Mucosa of rectum (tissue), 2 donors: ENCODE measurements around the gene CMTM5.
"Not testable (repeated sequence)": the region's sequence is repeated elsewhere in the genome, so short reads cannot be mapped to it uniquely, and the experiment has no call there.

ENCODE experiments used
- H3K27ac ChIP-seq, 2 donors: one replicate each; pipeline ENCODE4 v1.7.0; 2013; ENCODE audit warnings: inconsistent platforms in 2 of 2, low read depth in 2 of 2, low read length in 2 of 2
- H3K27me3 ChIP-seq, 2 donors: one replicate each; pipeline ENCODE4 v1.7.0; 2013; ENCODE audit warnings: low read length in 2 of 2; ENCODE audit not compliant: control insufficient read depth in 2 of 2, insufficient read depth in 2 of 2
- H3K36me3 ChIP-seq, 2 donors: one replicate each; pipeline ENCODE4 v1.7.0; 2013; ENCODE audit warnings: low read length in 2 of 2; ENCODE audit not compliant: control insufficient read depth in 2 of 2, insufficient read depth in 2 of 2
- H3K4me1 ChIP-seq, 2 donors: one replicate each; pipeline ENCODE4 v1.7.0; 2013; ENCODE audit warnings: low read length in 2 of 2, mild to moderate bottlenecking in 1 of 2; ENCODE audit not compliant: control insufficient read depth in 2 of 2, insufficient read depth in 2 of 2
- H3K4me3 ChIP-seq, 2 donors: one replicate each; pipeline ENCODE4 v1.7.0; 2013; ENCODE audit warnings: low read length in 2 of 2
- H3K9ac ChIP-seq, 2 donors: one replicate each; pipeline ENCODE4 v1.7.0; 2013; ENCODE audit warnings: low read length in 2 of 2, low read depth in 1 of 2, mild to moderate bottlenecking in 1 of 2
- H3K9me3 ChIP-seq, 2 donors: one replicate each; pipeline ENCODE4 v1.7.0; 2013; ENCODE audit warnings: low read length in 2 of 2; ENCODE audit not compliant: control insufficient read depth in 2 of 2
- donor health status: healthy.
- donor health status: Normal muscosa, but diverticular disease.

CMTM5 gene

GRCh38 chr14:23411563-23412525, 35.0 kb downstream of the CMTM5 start:
- H3K9ac ChIP-seq: no peak overlapping the region

GRCh38 chr14:23413681-23414080, 36.8 kb downstream of the CMTM5 start:
- no peaks in the 10 kb centered on the region for H3K27me3 ChIP-seq
- no peaks in the 10 kb centered on the region for H3K36me3 ChIP-seq
- H3K9me3 ChIP-seq: no peaks in the 10 kb centered on the region
- H3K4me3 ChIP-seq: no peak overlapping the region
- H3K9ac ChIP-seq: no peak overlapping the region
- H3K27ac ChIP-seq: no peak overlapping the region
- no peaks in the 10 kb centered on the region for H3K4me1 ChIP-seq

More at GRCh38 chr14:23411563-23412525, 35.0 kb downstream of the CMTM5 start:
- Histone ChIP-seq H3K4me1 (no peaks in the 10 kb centered on the region), H3K36me3 (no peaks in the 10 kb centered on the region), H3K27ac (no peak overlapping the region), H3K9me3 (no peaks in the 10 kb centered on the region), H3K27me3 (no peaks in the 10 kb centered on the region), H3K4me3 (no peak overlapping the region)

- H3K27me3 ChIP-seq: no peaks in the 10 kb centered on the region
- H3K4me1 ChIP-seq: no peaks in the 10 kb centered on the region
- H3K36me3 ChIP-seq: no peaks in the 10 kb centered on the region
- H3K9ac ChIP-seq: no peak overlapping the region
- no peak overlapping the region for H3K27ac ChIP-seq
- no peaks in the 10 kb centered on the region for H3K9me3 ChIP-seq
- H3K4me3 ChIP-seq: no peak overlapping the region
Observed at GRCh38 chr14:23414254-23414653, 37.4 kb downstream of the CMTM5 start.

GRCh38 chr14:23414906-23415820, 38.3 kb downstream of the CMTM5 start:
- Histone ChIP-seq H3K9me3 (no peaks in the 10 kb centered on the region), H3K36me3 (no peaks in the 10 kb centered on the region), H3K4me1 (no peaks in the 10 kb centered on the region), H3K27ac (no peak overlapping the region), H3K9ac (no peak overlapping the region), H3K27me3 (no peaks in the 10 kb centered on the region), H3K4me3 (no peak overlapping the region)

- no peaks in the 10 kb centered on the region for H3K4me1 ChIP-seq
- H3K27ac ChIP-seq: no peak overlapping the region
- no peaks in the 10 kb centered on the region for H3K27me3 ChIP-seq
- no peaks in the 10 kb centered on the region for H3K9me3 ChIP-seq
- no peaks in the 10 kb centered on the region for H3K36me3 ChIP-seq
- H3K4me3 ChIP-seq: no peak overlapping the region
- H3K9ac ChIP-seq: no peak overlapping the region
Observed at GRCh38 chr14:23415821-23416778, 39.3 kb downstream of the CMTM5 start.

GRCh38 chr14:23416801-23417200, 40.0 kb downstream of the CMTM5 start:
- Histone ChIP-seq H3K27ac (no peak overlapping the region), H3K4me1 (no peaks in the 10 kb centered on the region), H3K4me3 (no peak overlapping the region), H3K36me3 (no peaks in the 10 kb centered on the region), H3K27me3 (no peaks in the 10 kb centered on the region), H3K9me3 (no peaks in the 10 kb centered on the region), H3K9ac (no peak overlapping the region)

- not testable (repeated sequence) for H3K4me1 ChIP-seq, H3K9ac ChIP-seq, H3K4me3 ChIP-seq, H3K9me3 ChIP-seq, H3K27ac ChIP-seq, H3K27me3 ChIP-seq, H3K36me3 ChIP-seq
Observed at GRCh38 chr14:23417269-23417668, 40.4 kb downstream of the CMTM5 start.

DNA sequence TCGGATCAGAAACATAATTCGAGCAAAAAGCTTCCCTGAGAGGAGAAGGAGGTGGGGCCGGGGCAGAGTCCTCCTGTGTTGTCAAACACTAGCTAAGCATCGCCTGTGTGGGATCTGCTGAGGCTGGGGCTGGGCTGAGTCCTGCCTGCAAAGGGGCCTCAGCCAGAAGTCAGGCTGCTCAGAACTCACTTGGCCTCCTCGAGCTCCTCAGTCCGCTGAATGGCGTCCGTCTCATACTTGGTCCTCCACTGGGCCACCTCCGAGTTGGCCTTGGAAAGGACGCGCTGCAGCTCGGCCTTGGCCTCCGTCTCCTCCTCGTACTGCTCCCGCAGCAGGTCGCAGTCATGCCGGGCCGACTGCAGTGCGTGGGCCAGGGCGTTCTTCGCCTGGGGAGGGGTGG, 41.2 kb downstream of the CMTM5 start:
- Histone ChIP-seq H3K9ac (no peak overlapping the region), H3K36me3 (no peaks in the 10 kb centered on the region), H3K4me1 (no peaks in the 10 kb centered on the region), H3K27ac (no peak overlapping the region), H3K9me3 (no peaks in the 10 kb centered on the region), H3K27me3 (no peaks in the 10 kb centered on the region), H3K4me3 (no peak overlapping the region)

- not testable (repeated sequence) for H3K9ac ChIP-seq, H3K27me3 ChIP-seq, H3K4me3 ChIP-seq, H3K4me1 ChIP-seq, H3K27ac ChIP-seq, H3K9me3 ChIP-seq, H3K36me3 ChIP-seq
Observed at GRCh38 chr14:23419646-23420045, 42.8 kb downstream of the CMTM5 start.
